GM19324 (cell line): Measurements from ENCODE around the gene DMD.
A peak's percentile ranks its signal among the peaks of the same experiment; 100 is the strongest.

Source experiments
- ATAC-seq: cut with Tn5 transposase; IDR thresholded peaks from one replicate; pipeline ENCODE4 v1.9.1; 2021; ENCODE audit warnings: mild to moderate bottlenecking, moderate library complexity; ENCODE audit not compliant: unreplicated experiment, low FRiP score

Gene DMD

GRCh38 chrX:31178769-31179125, 2032.6 kb downstream of the DMD start:
- no peak for ATAC-seq

DNA sequence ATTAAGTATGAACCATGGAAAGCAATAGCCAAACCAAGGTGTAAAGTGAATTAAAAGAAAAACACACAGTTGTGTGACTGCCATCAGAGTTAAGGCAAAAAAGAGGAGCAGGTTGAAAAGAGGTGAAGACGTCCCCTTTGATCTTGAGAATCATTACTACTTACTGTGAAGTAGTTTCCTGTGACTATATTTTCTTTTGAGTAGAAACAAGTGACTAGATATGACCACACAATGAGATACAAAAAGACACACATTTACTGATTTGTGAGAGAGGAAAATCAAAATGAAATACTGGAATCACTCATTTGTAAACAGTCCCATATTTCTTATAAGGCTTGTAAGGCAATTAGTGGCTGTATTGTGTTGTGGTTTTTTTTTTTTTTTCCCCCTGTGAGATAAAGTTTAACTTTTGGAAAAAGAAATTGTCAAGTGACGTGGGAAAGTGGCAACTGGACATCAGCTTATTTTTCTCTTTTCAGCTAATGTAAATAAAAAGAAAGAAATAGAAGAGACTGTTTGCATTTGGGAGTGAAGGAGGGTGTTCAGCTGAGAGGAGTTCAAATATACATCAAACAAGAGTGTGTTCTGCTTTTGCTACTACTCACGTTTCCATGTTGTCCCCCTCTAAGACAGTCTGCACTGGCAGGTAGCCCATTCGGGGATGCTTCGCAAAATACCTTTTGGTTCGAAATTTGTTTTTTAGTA, 2033.1 kb downstream of the DMD start:
- ATAC-seq, result no peak

DNA sequence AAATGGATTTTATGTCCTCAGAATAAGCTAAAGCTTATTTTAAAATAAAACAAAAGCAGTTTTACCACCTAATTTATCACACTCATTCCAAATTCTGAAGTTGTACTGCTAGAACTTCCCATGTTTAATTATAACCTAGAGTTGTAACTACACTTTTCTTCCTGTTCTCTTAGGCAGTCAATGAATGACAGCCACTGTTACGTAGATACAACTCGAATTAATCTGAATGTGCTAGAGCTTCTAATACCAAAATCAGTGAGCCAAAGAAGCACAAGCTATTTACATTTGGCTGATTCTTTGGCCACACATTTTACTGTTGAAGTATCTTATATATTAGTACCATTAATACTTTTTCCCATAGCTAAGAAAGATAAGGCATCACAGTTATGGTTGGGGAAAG, 2040.6 kb downstream of the DMD start:
- no peak for ATAC-seq

- ATAC-seq, result peak; percentile 90
These were observed 2042.8 kb downstream of the DMD start for GRCh38 chrX:31168551-31168950.

DNA sequence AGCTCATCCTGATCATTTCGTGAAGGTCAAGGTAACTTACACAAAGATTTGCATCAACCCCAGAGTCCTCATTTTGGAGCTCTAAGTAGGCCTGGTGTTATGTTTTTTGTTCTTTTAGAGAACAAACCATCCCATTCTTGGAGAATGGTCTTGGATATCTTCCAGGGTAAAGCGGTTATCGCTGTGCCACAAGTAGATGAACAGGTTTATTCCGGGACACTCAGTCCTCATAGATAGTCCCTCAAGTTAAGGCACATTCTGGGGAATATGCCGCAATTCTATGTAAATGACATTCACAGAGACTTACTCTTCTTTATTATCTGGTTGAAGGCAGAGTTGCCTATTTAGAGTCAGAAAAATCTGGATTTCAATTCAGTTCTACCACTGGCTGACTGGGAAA, 2044.5 kb downstream of the DMD start:
- no peak for ATAC-seq

GRCh38 chrX:31166416-31166815, 2044.9 kb downstream of the DMD start:
- ATAC-seq, result no peak

DNA sequence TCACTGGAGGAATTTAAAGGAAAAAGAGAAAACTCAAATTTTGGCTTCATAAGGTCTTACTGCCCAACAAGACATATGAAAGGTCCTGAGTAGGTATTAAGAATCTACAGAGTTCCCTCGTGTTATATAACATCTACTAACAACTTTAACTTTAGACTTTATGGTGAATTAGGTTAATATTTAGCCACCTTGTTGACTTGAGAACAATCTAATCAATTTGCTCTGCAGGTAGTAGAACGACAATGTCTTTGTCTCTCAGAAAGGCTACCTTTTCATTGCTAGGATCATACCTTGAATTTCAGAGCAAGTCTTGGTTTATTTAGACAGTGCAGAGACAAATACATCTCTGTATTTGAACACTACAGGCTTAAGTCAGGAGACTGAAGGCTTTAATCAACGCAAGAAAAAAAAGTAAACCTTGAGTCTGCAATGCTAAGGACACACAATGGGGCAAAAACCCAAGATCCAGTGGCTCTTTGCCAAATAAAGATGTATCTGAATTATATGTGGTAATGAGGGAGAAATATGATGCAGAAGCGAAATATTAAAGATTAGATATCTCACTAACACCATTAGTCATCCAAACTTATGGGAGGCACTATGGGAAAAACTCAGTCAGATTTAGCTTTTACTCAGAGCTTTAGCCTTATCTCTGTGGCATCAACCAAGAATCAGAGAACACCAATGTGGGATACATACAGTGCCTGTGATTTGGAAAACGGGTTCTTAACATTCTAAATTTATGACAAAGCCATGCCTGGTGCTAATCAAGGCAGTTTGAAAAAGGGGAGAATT, 2045.9 kb downstream of the DMD start:
- ATAC-seq, result no peak

DNA sequence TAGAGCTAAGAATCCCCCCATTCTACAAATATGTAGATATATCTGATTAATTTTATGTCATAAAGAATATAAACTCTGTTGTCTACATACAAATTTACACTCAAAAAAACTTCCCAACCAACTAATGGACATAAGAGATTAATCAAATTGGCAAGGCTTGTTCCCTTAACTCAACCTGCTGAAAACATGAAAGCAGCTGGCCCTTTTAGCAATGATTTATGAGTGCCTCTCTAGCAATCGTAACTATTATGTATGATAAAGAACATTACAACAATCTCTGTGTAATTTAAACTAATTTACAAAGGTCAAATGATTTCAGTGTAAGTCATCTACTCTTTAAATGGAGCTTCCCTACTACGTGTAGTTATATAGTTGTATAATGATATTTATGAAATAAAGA, 2056.4 kb downstream of the DMD start:
- ATAC-seq, result no peak

GRCh38 chrX:31153475-31154047, 2057.8 kb downstream of the DMD start:
- no peak for ATAC-seq

GRCh38 chrX:31147175-31147574, 2064.2 kb downstream of the DMD start:
- no peak for ATAC-seq

GRCh38 chrX:31139961-31140360, 2071.4 kb downstream of the DMD start:
- ATAC-seq, result no peak

GRCh38 chrX:31138124-31138523, 2073.2 kb downstream of the DMD start:
- ATAC-seq, result no peak

- peak; percentile 97 for ATAC-seq
These were observed 2075.2 kb downstream of the DMD start for GRCh38 chrX:31136144-31136611.

GRCh38 chrX:31132821-31133241, 2078.5 kb downstream of the DMD start:
- no peak for ATAC-seq

DNA sequence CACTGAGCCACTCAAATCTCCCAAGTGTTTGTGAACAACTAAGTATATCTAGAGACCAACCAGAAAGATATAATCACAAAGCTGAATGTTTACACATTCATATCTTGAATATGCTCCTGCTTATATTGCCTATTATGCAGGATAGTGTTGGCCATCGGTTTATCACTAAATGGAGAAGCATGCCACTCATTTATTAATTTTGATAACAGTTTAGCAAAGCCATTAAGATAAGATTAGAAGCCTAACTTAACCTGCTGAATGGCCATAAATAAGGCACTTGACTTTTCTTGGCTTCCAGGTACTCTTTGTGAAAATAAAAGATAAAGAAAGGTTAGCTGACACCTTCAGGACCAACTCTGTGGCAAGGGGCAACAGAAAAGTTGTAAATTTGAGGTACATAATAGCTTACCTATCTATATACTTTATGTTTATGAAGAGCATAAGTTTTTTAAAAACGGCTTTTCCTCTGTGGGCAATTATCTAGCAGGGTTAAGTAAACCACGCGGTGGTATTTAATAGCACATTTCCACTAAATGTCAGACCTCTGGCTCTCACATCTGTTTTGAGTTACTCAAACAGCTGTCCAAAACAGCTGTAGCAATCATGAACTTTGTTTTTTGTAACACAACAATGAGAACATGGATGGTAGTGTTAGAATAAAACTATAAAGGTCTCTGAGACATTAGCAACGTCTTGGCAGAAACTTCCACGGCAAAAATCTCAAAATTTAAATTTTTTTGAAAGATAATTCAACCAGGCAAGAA, 2080.7 kb downstream of the DMD start:
- no peak for ATAC-seq

- ATAC-seq, result no peak
These were observed 2082.5 kb downstream of the DMD start for GRCh38 chrX:31128855-31129254.

- ATAC-seq, result no peak
These were observed 2083.6 kb downstream of the DMD start for GRCh38 chrX:31127716-31128115.

DNA sequence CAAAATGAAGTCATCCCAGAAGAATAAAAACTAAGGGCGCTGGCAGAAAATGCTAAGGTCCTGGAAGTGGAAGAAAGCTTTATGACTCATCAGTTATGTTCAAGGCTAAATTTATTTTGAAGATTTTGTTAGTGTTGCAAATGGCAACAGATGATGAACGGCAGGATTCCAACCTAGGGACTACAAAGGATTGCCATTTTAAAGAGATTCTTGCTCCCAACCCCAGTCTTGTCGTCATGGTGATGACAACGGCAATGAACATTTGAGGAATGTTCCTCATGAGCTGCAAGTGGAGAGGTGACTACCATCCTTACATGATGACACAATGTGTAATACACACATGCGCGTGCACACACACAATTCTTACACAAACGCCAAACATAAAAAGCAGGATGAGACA, 2085.1 kb downstream of the DMD start:
- ATAC-seq, result no peak

DNA sequence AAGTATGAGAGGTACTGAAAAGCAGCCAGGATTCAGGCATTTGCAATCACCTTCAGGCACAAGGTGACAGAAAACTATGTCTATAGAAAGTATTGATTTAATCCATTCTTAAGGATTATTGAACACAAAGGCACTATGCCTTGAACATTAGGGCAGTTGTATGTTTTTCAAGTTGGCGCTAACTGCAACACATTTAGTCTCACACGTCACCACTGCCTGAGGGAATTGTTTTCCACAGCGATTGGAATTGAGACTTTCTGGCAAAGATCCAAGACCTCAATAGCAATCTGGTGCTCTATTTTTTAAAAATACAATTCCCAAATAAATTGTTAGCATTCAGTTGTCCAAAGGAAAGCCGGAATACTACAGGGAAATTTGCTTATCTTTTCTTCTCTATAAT, 2086.8 kb downstream of the DMD start:
- no peak for ATAC-seq

DNA sequence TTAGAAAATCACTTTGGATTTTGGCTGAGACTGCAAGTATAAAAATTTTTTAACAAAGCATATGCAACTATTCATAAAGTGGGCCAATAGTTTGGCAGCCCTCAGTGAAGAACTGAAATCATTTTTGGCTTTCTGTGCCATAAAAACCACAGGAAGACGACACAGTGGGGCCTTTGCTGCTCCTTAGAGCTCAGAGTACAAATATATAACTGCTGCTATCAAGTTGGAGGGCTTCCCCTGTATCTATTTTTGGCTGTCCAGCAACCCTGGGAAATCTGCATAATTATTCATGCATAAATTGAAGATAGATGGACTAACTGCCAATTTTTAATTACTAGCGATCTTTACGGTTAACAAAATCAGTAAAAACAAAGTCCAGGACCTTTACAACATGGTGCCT, 2088.0 kb downstream of the DMD start:
- no peak for ATAC-seq

- ATAC-seq, result no peak
These were observed 2094.1 kb downstream of the DMD start for GRCh38 chrX:31117266-31117665.
